Left hindlimb (tissue), 1 donor: ENCODE data around the gene OSBPL10.

Source experiments
- DNase-seq: peaks from one replicate; pipeline ENCODE4 v3.0.0-alpha.2; 2018

OSBPL10 gene

DNA sequence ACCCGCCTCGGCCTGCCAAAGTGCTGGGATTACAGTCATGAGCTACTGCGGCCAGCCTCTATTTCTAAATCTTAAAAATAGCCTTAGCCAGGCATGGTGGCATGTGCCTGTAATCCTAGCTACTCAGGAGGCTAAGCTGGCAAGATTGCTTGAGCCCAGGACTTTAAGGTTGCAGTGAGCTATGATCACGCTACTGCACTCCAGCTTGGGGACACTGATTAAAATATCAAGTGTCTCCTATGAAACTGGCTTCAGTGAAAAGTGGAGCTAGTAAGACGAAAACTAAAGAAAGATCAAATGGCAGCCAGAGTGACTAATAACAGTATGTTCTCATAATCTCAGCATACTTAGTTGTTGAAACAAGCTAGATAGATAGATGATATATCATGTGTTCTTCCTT lies 335.8 kb downstream of the OSBPL10 start:
- no peak for DNase-seq

DNA sequence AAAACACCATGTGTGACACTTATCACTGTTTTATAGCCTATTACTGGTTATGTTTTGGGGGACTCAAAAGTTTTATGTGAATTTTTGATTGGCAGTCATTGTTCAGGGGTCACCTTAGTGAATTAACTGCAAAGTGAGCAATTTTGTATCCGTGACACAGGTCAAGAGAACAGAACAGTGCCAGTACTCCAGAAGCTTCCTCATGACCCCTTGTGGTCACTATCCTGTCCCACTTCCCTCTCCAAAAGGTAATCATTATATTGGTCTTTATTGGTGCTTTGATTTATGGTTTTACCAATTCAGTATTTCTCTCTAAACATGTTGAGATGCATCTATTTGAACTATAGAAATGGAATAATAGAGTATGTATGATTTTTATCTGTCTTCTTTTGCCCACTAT lies 341.2 kb downstream of the OSBPL10 start:
- DNase-seq: no peak

DNA sequence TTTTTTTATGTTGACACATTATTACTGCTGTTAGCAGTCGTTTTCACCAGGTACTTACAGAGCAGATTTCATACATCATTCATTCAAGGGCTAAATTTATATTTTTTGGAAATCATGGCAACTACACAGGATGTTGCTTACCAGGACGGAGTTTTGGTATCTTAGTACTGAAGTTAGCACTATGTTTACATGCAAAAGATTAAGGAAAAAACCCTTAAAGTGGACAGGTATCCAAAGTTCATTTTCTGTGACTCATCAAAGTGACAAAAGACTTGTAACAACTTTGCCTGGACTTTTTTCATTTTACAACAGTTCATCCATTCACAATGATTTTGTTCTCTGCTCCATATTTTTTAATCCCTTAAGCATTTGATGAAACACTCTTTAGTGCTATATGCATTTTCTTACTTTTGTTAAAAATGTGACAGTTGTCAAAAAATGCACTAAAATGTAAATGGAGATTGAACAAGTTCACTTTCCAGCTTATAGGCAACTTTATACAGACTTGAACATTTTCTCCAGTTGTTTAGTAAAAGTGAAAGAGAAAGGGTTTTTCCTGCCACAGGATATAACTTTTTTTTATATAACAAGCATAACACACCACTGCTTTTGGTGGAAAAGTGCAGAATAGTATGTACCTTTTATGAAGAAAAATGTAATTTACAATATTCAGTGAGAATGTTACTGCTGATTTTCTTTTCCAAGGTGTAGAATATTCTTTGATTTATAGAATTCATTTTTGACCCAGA lies 344.2 kb downstream of the OSBPL10 start:
- no peak for DNase-seq

DNA sequence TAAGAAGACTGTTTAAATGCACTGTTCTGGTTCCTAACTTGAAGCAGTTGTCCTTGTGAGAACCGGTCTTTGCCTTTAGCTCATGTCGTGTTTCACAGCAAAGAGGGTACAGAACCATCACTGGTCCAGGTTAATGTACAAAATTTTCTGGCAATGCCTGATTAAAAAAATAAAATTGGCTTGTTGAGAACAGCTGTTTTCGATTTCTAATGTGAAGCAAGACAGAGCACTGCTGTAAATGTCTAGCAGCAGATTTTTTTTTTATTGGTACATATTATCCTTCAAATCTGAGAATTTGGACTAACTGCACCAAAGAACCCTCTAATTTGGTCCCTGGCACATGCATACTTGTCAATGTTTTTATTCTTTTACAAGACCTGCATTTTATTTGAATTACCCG lies 345.0 kb downstream of the OSBPL10 start:
- DNase-seq: no peak

DNA sequence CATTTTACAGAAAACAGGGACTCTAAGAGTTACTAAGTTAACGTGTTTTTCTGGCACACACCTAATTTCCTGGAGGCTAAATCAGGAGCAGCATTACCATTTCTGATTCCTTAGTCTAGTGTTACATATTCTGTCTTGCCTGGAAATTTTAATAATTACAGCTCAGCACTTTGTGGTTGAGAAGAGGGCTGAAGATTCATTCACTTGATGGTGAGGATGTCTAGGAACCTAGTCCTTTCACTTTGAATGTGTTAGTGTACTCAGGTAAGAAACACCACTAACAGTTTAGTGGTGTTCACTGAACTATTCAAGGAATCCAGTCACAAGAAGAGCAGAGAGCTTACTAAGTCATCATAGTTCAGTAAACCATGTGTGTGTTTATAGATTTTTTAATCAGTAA lies 345.5 kb downstream of the OSBPL10 start:
- no peak for DNase-seq

DNA sequence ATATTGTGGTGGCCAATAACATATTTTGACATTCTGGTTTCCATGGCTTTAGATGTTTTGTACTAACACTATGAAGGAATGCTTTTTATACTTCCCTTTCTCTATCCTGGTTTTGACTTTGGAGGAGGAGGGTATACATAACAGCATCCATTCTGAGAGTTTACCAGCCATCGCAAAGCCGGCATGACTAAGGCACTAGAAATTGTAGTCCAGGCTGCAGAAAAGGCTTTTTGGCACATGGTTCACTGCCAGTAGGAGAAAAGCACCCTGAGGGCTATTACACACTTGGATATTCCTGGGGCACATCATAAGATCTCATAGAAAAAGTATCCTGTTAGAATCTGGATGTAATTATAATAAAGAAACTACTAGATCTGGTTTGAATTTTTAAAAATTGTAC lies 346.6 kb downstream of the OSBPL10 start:
- no peak for DNase-seq

DNA sequence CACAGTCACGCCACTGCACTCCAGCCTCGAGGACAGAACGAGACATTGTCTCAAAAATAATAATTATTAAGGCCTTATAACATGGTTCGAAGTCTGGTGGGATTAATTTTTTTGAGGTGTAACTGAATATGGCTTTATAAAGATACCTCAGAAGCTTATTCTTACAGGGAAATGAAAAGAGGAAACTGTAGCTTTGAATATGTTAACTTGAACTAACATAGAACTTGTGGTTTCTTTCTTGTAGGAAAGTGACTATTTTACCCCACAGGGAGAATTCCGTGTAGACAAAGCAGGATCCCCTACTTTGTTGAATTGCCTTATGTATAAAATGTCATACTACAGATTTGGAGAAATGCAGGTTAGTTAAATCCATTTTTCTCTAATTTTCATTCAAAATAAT lies 352.0 kb downstream of the OSBPL10 start:
- DNase-seq: no peak

DNA sequence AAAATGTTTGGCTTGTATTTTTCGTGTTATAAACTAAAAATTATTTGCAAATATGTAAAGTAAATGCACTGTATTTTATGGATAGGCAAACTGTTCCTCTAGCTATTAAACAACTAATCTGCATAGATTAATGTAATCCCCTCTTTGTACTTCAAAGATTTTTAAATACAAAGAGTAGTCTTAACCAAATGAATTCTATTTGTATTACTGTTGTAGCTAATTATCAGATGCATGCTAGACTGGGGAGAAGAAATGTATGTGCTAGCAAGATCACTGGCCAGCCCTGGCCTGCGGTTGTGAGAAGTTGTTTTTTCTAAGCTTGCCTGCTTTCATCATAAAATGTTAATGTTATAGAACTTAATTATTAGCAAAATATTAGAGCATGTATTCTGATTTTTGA lies 355.7 kb downstream of the OSBPL10 start:
- DNase-seq: no peak

DNA sequence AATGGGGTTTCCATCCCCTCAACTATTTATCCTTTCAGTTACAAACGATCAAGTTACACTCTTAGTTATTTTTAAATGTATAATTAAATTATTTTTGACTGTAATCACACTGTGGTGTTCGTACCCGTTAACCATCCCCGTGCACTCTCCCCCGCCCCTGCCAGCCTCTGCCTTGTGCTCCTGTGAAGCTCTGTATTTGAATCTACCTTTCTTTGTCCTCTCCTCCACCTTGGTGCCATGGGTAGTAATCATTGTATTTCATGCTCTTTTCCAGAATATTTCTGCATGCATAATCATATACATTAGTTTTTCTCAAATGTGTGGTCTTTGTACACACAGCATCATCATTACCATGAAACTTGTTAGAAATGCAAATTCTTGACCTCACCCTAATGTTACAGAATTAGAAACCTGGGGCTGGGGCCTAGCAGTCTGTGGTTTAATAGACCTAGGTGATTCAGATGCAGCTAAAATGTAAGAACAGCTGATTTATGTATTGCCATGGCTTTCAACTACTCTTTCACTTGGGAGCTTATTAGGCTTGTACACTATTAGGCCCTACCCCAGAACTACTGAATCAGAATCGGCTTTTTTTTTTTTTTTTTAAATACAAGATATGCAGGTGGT lies 356.9 kb downstream of the OSBPL10 start:
- no peak for DNase-seq

DNA sequence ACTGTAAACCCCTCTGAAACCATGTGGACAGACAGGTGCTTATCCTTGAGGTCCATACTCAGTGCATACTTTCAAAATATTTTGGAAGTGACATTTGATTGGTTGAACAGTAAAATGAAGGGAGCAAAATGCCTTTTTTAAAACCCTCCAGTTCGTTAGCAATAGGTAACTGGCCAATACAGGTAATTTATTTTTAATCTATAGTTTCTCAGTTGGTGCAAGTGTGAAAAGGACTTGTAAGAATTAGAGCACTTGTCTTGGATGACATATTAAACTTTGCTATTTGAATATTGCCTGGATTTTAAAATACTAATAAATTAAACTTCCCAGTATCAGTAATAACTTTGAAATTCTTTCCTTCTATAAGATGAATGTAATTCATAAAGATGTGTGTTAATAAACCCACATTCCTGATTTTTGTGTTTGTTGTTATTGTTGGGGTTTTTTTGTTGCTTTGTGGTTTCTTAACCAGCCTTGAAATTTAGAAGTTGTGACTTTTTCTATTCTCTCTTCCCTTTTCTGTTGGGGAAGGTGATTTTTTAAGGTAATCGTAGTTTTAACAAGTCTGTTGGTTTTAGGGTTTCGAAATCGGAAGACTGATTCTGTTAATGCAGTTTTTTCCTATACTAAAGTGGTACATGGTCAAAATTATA lies 358.3 kb downstream of the OSBPL10 start:
- no peak for DNase-seq

DNA sequence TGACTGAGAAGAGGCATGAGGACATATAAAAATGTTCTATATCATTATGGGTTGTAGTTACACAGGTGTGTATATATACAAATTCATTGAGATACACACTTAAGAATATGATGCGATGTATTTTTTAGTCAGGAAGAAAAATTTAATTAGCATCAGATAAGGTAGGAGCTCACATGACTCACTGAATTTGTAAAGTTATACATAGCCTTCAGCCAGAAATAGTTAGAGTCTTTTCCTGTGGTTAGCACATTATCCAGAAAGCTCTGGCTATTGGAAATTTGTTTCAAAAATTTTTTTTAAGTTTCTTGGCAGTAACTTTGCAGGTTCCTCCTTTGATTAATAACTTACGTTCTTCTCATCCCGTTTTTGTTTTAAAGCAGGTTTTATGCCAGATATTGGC lies 359.7 kb downstream of the OSBPL10 start:
- DNase-seq: no peak

DNA sequence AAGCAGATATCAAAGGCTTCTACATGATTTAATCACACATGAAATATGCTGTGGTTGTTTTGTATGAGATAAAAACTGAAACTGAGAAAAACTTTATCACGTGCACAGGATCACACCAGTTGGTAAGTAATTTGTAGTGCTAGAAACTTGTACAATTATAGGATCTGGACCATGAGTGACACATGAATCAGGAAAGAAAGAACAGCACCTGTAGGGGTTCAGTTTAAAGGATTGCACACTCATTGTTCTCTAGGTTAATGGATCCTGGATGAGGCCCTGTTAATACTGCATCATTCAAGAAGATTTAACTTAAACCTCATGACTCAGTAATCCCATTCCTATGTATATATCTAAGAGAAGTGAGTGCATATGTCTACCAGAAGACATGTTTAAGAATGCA lies 360.4 kb downstream of the OSBPL10 start:
- no peak for DNase-seq

DNA sequence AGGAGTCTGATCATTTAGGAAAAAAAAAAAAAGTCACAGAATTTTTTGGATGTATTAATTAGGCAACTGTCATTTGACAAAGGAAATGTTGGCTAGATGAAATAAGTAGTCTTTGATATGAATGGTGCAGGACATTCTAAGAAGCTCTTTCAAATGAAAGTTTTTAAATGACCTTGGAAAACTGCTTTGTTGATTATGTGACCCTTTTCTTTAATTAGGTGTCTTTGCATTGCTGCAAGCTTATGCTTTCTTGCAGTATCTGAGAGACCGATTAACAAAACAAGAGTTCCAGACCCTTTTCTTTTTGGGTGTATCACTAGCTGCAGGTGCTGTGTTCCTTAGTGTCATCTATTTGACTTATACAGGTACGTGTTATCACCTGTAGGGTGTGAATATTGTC lies 364.4 kb downstream of the OSBPL10 start:
- no peak for DNase-seq

DNA sequence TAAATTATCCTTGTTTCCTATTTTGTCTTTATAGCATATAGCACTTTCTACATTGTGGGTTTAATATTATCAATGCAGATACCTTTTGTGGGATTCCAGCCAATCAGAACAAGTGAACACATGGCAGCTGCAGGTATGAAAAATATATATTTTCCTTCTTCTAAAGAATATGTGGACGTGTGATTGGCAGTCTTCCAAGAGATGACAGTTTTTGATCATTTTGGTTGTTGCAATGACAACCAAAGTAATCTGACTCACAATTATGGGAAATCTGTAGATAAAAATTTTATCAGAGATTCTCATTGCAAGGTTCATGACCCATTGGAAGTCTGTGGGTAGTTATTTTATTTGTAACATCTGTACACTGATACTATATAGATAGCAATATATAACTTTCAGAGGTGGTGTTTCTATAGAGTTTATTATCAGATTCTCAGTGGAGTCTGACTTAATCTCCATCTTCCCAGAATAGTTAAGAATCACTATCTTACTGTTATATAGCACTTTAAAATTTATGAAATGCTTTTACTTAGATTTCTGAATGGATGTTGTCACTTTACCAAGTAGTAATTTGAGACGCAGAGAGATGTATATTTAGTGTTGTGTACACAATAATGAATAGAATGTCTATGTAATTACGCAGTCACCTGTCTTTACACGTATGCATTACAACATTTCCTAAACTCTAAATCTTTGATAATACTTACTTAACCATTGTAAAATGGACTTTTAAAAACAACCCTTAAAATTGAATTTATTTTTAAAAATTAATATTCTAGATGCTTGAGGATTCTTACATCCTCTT lies 365.8 kb downstream of the OSBPL10 start:
- no peak for DNase-seq

DNA sequence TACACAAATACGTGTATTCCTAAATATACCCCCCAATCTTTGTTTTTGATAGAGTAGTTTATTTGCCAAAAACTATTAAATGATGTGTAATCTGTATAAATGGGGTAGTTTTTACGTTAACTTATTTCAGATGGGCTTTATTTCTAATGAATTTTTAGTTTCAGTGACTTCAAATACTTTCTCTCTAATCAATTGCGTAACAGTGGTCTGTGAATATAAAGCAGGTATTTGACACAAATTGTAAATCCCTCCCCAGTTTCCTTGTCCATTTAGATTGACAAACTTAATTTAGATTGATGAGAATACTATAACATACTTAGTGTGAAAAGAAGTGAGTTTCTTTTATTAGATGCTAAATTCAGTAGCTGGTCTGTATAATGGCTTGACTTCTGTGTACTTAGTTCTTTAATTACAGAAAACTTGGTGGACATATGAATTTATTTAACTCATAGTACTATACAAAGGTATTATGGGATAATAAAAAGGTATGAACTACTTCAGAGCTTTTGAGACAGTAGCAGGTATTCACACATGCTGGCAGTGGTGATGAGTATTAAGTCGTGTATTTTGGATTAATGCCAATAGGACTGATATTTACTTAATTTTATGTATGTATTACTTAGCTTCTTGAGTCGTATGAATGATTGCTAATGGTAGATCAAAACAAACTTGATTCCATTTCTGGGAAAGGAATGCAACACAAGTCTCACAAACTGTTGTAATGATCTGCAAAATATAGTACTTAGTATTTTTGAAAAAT lies 366.7 kb downstream of the OSBPL10 start:
- no peak for DNase-seq

DNA sequence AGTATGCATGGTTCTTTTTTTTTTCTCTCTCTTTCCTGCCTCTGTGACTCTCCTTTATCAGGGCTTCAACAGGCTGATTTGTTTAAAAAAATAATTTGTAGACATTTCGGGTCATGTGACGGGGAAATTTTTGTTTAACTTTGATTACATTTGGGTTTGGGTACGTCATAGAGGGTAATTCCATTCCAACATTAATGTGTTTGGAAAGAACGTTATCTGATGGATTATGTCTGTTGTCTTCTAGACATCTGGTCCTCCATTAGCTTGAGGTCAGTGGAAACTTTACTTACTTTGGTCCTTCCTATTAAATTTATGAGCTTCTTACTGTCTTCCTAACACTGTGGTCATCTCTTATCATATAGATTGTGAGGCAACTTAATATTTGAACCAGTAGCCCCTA lies 367.4 kb downstream of the OSBPL10 start:
- no peak for DNase-seq

DNA sequence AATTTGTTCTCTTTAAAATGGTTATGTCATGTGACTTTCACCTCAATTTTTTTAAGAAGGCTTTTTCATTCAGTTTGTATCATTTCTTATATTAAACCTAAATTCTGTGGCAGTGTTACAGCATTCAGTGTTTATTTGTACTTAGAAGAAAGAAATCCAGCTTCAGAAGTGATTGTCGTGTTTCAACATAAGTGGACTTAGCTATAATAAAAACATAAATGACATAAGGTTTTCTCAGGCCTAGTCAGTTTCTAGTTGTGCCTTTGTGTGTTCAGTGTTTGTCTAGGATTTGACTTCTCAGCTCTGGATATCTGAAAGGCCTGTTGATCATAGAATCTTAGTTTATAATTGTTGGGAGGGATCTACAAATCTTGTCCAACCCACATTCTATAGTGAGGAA lies 367.9 kb downstream of the OSBPL10 start:
- no peak for DNase-seq
